ENCODE measurements around the gene TSPEAR. TPM values are rescaled to one million over a fixed set of nuclear protein-coding genes. Genes with fewer than 3 reads are reported as not detected.
A peak's percentile ranks its signal among the peaks of the same experiment; 100 is the strongest.

The TSPEAR gene
- total and polyA plus RNA-seq, 2 of the 13 experiments (the other 11 are each of a cell fraction or from before 2014, with no cell fraction given) = 0.07 to 0.32 TPM

DNA sequence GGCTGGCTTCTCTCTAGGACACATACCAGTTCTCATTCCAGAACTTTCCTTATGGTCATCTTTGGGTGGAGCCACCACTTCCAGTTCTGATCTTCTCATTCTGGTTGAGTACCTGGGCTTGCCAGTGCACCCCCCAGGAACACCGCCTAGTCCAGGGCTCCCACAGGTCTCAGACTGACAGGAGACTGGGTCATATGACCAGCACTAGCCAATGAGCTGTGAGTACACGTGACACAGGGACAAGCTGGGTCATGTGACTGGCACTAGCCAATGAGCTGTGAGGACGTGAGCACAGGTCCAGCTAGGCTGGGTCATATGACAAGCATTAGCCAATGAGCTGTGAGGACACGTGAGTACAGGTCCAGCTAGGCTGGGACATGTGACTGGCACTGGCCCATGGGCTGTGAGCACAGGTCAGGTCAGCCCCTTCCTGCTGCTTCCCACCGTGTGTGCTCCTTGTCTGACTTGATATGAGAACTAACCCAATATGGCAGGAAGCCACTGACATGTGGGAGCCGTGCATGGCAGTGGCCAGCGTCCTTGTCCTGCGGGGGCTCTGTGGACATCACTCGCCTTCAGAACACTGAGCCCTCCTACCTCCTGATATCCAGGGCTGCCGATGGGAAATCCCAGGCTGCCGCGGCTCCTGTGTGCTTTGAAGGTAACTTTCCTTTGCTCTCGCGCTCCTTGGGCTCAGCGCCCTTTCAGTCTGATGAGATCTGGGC lies 194.0 kb downstream of the TSPEAR start (continued):
- peak; percentile 89 for TF ChIP-seq GATAD1 (CRISPR knock-in tag; IDR thresholded peaks at IDR 0.05)
- TF ChIP-seq KAT8 (CRISPR knock-in tag; IDR thresholded peaks at IDR 0.05) = peak; percentile 90
- no peak for TF ChIP-seq JUNB (CRISPR knock-in tag; IDR thresholded peaks at IDR 0.05; ENCODE audit: borderline replicate concordance)
- peak; percentile 49; the same call in 1 of the 2 replicates for TF ChIP-seq GABPB1 (CRISPR knock-in tag; IDR thresholded peaks at IDR 0.05)
- TF ChIP-seq ZC3H13 (CRISPR knock-in tag; IDR thresholded peaks at IDR 0.05) = peak; percentile 98
- TF ChIP-seq NFYB (CRISPR knock-in tag; IDR thresholded peaks at IDR 0.05) = peak; percentile 88
- peak; percentile 91 for TF ChIP-seq ZMYM4 (CRISPR knock-in tag; IDR thresholded peaks at IDR 0.05)
- TF ChIP-seq SP2 (CRISPR knock-in tag; IDR thresholded peaks at IDR 0.05) = no peak; the same call in 1 of the 2 replicates
- TF ChIP-seq ZFP90 (CRISPR knock-in tag; IDR thresholded peaks at IDR 0.05; ENCODE audit: borderline replicate concordance) = no peak
- TF ChIP-seq IRF2 (CRISPR knock-in tag; IDR thresholded peaks at IDR 0.05) = 0 out of 2 replicates have a peak, but pooled peaks have one; percentile 14
- TF ChIP-seq MXI1 (IDR thresholded peaks at IDR 0.05; ENCODE audit: borderline replicate concordance, low read depth, low read length) = peak; percentile 27; the same call in 1 of the 3 replicates
- TF ChIP-seq SAP130 (CRISPR knock-in tag; IDR thresholded peaks at IDR 0.05; ENCODE audit: low read depth) = peak; percentile 64
- TF ChIP-seq RBM22 (optimal IDR thresholded peaks at IDR 0.05; ENCODE audit: low read length) = peak; percentile 36
- TF ChIP-seq DNMT3B (CRISPR knock-in tag; conservative IDR thresholded peaks at IDR 0.05) = no peak
- 0 out of 2 replicates have a peak, but pooled peaks have one; percentile 38 for TF ChIP-seq POLR2AphosphoS2 (IDR thresholded peaks at IDR 0.05; ENCODE audit: low read depth, low read length)
- no peak for TF ChIP-seq HNRNPUL1 (IDR thresholded peaks at IDR 0.05; ENCODE audit: low read depth, low read length)
- no peak for TF ChIP-seq GTF3A (CRISPR knock-in tag; conservative IDR thresholded peaks at IDR 0.05)
- peak; percentile 60; the same call in 1 of the 2 replicates for TF ChIP-seq MED1 (CRISPR knock-in tag; IDR thresholded peaks at IDR 0.05)
- TF ChIP-seq ZBTB7A (CRISPR knock-in tag; IDR thresholded peaks at IDR 0.05) = peak; percentile 39; the same call in 1 of the 2 replicates
- TF ChIP-seq CENPX (CRISPR knock-in tag; IDR thresholded peaks at IDR 0.05) = no peak
- TF ChIP-seq RBM39 (IDR thresholded peaks at IDR 0.05; ENCODE audit: low read depth, low read length, poor library complexity, severe bottlenecking) = no peak
- no peak for TF ChIP-seq ZNF558 (CRISPR knock-in tag; IDR thresholded peaks at IDR 0.05; ENCODE audit: borderline replicate concordance)
- TF ChIP-seq ELF3 (CRISPR knock-in tag; IDR thresholded peaks at IDR 0.05) = 0 out of 2 replicates have a peak, but pooled peaks have one; percentile 18
- TF ChIP-seq HHEX (CRISPR knock-in tag; IDR thresholded peaks at IDR 0.05) = no peak
- TF ChIP-seq MXD4 (CRISPR knock-in tag; IDR thresholded peaks at IDR 0.05) = peak; percentile 67; the same call in 1 of the 2 replicates
- 0 out of 2 replicates have a peak, but pooled peaks have one; percentile 19 for TF ChIP-seq HDAC1 (CRISPR knock-in tag; IDR thresholded peaks at IDR 0.05)
- TF ChIP-seq, protein P1, sequence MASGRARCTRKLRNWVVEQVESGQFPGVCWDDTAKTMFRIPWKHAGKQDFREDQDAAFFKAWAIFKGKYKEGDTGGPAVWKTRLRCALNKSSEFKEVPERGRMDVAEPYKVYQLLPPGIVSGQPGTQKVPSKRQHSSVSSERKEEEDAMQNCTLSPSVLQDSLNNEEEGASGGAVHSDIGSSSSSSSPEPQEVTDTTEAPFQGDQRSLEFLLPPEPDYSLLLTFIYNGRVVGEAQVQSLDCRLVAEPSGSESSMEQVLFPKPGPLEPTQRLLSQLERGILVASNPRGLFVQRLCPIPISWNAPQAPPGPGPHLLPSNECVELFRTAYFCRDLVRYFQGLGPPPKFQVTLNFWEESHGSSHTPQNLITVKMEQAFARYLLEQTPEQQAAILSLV (CRISPR knock-in tag; IDR thresholded peaks at IDR 0.05; ENCODE audit: borderline replicate concordance) = 0 out of 2 replicates have a peak, but pooled peaks have one; percentile 32
- TF ChIP-seq CBX1 (IDR thresholded peaks at IDR 0.05; ENCODE audit: low read depth) = peak; percentile 33
- TF ChIP-seq GATA4 (IDR thresholded peaks at IDR 0.05; ENCODE audit: borderline replicate concordance, low read depth) = no peak
- TF ChIP-seq, protein P2, sequence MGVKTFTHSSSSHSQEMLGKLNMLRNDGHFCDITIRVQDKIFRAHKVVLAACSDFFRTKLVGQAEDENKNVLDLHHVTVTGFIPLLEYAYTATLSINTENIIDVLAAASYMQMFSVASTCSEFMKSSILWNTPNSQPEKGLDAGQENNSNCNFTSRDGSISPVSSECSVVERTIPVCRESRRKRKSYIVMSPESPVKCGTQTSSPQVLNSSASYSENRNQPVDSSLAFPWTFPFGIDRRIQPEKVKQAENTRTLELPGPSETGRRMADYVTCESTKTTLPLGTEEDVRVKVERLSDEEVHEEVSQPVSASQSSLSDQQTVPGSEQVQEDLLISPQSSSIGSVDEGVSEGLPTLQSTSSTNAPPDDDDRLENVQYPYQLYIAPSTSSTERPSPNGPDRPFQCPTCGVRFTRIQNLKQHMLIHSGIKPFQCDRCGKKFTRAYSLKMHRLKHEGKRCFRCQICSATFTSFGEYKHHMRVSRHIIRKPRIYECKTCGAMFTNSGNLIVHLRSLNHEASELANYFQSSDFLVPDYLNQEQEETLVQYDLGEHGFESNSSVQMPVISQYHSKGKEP (CRISPR knock-in tag; IDR thresholded peaks at IDR 0.05) = no peak
- no peak for TF ChIP-seq ZNF781 (CRISPR knock-in tag; IDR thresholded peaks at IDR 0.05; ENCODE audit: borderline replicate concordance, not compliant biosample characterization)
